ENCODE results near the gene KDM4D.
"Not testable (repeated sequence)": the region's sequence is repeated elsewhere in the genome, so short reads cannot be mapped to it uniquely, and the experiment has no call there.

The KDM4D gene

DNA sequence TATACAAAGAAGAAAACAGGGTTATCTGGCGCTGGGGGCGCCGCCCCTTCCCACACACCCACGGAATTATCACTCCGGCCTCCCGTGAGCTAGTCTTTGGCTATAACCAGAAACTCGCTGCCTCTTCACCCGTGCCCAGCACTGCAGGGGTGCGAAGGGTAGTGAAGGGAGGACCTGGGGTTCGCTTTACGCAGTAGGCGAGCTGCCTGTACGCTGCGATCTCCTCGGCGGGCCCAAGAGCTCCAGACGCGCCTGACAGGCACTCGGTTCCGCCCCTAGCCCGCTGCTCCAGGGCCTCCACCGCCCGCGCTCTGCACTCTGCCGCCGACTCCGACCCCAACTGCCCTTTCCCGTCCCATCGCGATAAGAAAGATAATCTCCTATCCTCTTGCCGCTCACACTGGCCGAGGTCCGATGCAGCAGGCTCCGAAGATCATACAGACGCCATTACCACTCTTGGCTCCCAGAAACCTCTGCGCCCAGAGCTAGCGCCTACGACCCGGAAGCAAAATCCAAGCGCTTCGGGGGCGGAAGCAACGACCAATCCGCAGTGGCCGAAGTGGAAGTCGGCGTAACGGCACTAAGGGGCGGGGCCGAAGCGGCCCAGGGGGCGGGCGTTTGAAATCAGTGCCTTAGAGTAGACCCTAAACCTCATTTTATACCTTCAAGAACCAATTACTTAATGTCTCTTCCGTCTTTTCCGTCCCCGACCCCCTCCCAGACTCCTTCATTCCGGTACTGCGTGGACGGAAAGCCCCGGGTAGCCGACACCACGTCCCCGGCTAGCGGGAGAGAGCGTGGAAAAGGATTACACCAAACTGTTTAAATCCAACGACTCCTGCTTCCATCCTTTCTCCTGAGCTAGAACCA lies at the start of gene KDM4D, which contains the start of gene CWC15:
KDM4D (plus strand) TSS at position 611 of the 870 bp plus-strand sequence. CDS start 23,664 bp downstream, outside the sequence.
CWC15 (minus strand) TSS at position 458 of the 870 bp plus-strand sequence. CDS start 1,371 bp downstream, outside the sequence.
- peak; percentile 90 for DNase-seq (ENCODE audit: low read depth)

GRCh38 chr11:94924171-94924572 lies 49.3 kb upstream of the KDM4D start:
- no peak for DNase-seq (ENCODE audit: low read depth)

DNA sequence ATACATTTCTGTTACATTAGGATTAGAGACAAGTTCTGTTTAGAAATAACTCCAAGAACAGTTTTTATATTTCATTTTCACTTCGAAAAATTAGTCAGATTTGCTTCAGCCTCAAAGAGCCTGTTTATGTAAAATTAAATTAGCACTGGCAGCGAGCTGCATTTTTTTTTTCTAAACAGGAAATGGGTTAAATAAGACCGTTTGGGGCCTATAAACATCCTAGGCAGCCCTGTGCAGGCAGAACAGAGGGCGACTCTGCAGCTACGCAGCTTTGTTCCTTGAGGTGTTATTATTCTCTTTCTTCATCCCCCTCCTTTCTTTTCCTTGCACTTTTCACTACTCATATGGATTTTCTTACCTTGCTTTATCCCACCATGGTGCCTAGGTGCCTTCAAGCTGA lies 48.9 kb upstream of the KDM4D start:
- DNase-seq (ENCODE audit: low read depth), result no peak

DNA sequence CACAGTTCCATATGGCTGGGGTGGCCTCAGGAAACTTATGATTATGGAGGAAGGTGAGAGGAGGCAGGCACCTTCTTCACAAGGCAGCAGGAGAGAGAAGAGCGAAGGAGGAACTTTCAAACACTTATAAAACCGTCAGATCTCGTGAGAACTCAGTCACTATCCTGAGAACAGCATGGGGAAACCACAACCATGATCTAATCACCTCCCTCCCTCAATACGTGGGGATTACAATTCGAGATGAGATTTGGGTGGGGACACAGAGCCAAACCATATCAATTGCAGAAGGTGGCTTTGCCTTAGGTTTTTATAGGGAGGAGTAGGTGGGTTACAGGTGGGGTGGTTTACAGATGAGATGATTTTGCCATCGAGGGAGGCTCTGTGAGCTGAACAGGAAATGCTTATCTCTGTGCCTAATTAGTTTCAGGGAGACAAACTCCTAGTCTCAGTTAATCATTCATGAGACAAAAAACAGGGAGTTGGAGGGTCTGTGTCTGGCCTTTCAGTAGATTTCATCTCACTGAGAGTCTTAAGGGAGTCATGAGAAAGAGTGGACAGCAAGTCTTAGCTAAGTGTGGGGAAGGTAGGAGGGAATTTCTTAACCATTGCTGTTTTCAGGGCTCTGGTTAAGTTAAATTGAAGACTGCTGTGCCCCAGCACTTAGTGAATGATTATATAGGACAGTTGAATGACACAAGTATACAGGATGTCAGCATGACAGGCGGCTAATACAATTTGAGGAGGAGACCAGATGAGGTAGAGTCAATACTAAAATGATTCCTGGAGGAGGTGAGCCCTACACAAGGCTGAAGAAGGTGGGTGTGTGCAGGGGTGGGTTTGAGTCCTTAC lies 47.9 kb upstream of the KDM4D start:
- no peak for DNase-seq (ENCODE audit: low read depth)

DNA sequence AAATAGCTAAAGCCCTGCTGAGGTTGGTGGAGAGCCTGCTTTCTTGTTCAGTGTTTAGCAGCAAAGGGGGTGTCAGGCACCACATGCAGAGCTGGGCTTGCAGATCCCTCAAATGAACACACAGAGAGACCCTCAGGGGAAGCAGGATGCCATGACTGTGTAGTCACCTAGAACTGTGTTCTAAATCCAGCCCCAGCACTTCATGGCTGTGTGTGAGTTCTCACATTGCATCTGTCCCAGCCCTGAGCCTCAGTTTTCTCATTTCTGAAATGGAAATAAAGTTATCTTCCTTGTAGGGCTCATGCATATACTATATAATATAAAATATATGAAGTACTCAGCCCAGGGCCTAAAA lies 47.3 kb upstream of the KDM4D start:
- no peak for DNase-seq (ENCODE audit: low read depth)

DNA sequence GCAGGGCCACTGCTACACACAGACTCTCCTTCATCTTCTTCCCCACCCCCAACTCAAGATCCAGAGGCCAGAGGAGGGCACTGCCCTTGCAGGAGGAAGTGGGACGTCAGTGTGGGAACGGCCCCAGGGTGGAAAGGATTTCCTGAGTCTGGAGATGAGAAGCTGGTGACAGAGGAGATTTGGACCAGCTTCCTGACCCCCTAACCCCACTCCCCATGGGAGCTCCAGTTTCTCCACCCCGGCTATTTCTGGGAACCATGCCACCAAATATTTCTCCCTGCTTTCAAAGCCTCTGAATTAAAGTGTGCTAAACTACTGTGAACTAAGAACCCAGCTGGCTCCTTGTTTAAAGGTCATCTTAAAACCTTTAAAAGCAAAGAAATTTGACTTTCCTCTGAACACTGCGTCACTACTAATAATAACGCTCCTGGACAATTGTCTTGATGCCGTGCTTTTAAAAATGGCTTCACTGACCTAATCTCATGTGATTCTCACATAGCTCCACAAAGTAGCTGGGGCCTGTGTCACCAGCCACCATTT lies 46.7 kb upstream of the KDM4D start:
- no peak for DNase-seq (ENCODE audit: low read depth)

- no peak for DNase-seq (ENCODE audit: low read depth)
These were observed 45.2 kb upstream of the KDM4D start for GRCh38 chr11:94928117-94928990.

GRCh38 chr11:94932072-94932471 lies 41.4 kb upstream of the KDM4D start:
- DNase-seq (ENCODE audit: low read depth), result not testable (repeated sequence)

- DNase-seq (ENCODE audit: low read depth), result no peak
These were observed 41.0 kb upstream of the KDM4D start for GRCh38 chr11:94932503-94932902.

- DNase-seq (ENCODE audit: low read depth), result no peak
These were observed 40.0 kb upstream of the KDM4D start for GRCh38 chr11:94933223-94934130.

- DNase-seq (ENCODE audit: low read depth), result no peak
These were observed 39.1 kb upstream of the KDM4D start for GRCh38 chr11:94934362-94934761.

DNA sequence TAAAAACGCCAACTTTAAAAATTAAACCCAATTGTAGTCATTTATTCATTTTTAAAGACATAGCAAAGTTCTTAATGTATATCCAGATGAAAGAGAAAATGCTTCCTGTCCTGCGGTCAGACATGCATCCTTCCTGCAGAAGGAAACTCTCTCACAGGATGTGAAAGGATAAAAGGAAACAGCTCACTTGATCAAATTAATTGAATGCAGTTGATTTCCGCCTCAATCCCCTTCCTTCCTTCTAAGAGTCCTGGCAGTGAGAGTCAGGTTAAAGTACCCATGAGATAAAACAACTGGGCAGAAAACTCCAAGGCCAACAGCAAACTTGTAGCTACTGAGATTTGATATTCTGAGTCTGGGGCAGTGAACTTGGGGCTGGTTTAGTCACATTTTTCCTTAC lies 38.7 kb upstream of the KDM4D start:
- DNase-seq (ENCODE audit: low read depth), result no peak

DNA sequence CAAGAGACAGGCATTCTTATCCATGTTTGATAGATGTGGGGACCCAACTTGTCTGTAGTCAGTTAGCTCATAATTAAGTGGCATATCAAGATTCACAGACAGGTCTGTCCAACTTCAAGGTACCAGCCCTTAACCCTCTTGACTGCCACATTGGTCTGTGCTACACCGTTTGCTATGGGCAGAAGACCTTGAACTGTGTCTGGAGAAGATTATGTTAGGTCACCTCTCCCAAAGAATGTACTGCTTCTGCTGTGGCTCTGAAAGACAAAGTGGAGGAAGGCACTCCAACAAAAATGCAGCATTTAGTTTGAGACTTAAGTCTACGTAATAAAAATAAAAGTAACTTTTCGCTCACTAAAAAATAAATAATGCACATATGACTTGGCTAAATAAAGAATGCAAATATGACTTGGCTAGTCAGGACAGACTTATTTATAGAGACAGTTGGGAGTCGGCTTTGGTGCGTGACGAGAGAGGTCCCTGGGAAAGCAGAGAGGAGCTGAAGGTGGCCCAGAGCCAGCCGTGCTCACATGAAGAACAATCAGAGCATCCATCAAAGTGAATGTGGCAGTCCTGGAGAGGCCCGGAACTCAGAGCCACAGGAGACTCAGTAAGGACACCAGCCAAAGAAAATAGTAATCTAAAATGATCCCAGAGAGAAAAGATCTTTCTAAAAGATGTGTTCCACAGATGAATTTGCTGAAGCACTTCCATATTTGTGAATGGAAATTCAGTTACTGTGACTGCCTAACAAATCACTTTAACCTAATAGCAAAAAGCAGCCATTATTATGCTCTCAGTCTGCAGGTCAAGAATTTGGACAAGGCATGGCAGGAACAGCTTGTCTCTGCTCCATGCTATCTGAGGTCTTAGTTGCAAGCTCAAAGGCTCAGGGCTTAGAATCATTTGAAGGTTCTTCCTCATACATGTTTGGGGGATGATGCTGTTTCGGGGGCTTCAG lies 35.1 kb upstream of the KDM4D start:
- DNase-seq (ENCODE audit: low read depth), result no peak

DNA sequence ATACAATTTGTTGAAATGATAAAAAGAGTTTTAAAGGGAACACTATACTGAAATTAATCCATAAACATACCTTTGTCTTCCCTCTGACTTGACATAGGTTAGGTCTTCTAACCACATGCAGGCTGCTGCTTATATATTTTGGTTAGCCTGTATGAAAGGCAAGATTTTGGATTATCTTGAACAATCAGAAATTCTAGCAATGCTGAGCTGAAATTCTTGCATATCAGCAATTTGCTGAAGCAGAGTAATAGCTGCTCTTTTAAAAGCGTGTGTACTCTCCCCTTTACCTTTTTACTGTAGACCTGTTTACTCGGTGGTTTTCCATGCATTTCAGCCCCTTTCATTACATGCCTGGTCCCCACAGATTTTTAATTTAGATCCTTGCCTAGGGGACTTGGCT lies 34.2 kb upstream of the KDM4D start:
- no peak for DNase-seq (ENCODE audit: low read depth)

DNA sequence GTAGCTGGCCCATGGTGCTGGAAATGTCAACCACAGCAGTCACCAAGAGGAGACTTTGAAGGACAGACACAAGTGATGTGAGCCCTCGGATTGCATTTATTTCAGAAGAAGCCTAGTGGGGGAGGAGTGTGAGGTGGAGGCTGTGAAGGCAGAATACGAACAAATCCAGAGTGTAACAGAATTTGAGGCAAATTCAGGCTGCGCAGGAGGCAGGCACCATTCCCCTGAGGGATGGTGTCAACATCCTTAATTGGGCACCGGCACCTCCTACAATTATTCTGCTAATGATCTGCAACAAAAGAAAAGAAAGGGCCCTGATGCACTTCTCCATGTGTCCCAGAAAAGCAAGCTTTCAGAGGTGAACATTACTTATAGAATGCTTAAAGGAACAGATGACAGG lies 32.4 kb upstream of the KDM4D start:
- DNase-seq (ENCODE audit: low read depth), result no peak

DNA sequence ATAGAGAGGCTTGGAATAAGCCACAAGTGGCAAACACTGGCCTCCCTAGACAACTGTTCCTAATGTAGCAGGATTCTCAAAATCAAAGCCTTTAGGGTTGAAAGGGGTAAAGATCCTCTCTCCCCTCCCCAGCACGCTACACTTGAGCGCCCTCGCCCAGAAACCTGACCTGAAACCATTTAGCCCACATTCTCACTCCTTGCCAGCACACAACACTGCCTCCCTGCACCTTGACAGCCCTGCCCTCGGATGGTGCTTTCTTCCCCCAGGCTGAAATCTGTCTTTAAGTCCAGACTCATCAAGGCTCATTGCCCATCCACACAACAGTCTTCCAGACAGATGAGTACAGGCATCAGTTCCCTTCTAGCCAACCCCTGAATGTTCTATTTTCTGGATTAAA lies 26.7 kb upstream of the KDM4D start:
- no peak for DNase-seq (ENCODE audit: low read depth)

- no peak for DNase-seq (ENCODE audit: low read depth)
These were observed 25.4 kb upstream of the KDM4D start for GRCh38 chr11:94948070-94948617.

GRCh38 chr11:94954753-94955152 lies 18.8 kb upstream of the KDM4D start:
- no peak for DNase-seq (ENCODE audit: low read depth)

DNA sequence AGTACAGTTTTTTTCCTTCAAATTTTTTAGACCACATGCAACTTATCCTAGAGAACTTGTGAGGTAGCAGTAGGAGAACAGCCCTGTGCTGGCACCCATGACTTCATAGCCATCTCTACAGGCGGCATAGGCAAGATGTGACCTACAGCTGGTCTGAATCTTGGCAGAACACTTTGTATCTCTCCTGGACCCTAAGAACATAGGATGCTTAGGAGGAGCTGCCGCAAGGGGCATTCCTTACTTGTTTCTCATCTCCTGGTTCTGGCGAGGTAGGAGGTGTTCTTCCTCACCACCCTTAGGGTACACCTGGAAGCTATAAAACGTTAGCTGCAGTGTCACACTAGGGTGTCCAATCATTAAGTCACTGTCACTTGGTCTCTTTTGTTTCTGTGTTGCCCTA lies 16.5 kb upstream of the KDM4D start:
- DNase-seq (ENCODE audit: low read depth), result no peak

All from activated T-helper 9 cell treated with anti-CD3 and anti-CD28 coated beads, Interleukin-2, amount 50 U/mL, for 16 hours (primary cell).